Neutrophil (primary cell): ENCODE measurements around the gene POU3F3.

Experiments used
- H3K27ac ChIP-seq: fragments of 200-600 bp; sonication (generic); 2 replicates; pipeline ENCODE4 v1.5.1; 2016; ENCODE audit warnings: mild to moderate bottlenecking, moderate library complexity
- H3K27me3 ChIP-seq: fragments of 200-600 bp; sonication (generic); 2 replicates; pipeline ENCODE4 v1.6.0; 2016; ENCODE audit warnings: mild to moderate bottlenecking
- H3K36me3 ChIP-seq: fragments of 200-600 bp; sonication (generic); 2 replicates; pipeline ENCODE4 v1.5.1; 2017
- H3K4me1 ChIP-seq, 2 experiments: fragments of 200-600 bp in 1 of 2; sonication (generic) in 1 of 2; 1 replicate in 1 of 2; 2 replicates in 1 of 2; pipeline versions ENCODE4 v1.5.1 to v1.6.1; 2013 to 2016; ENCODE audit warnings: low read depth in 1 of 2, low read length in 1 of 2, mild to moderate bottlenecking in 1 of 2, moderate library complexity in 1 of 2; ENCODE audit not compliant: control insufficient read depth in 1 of 2, insufficient read depth in 1 of 2
- H3K4me3 ChIP-seq, 2 experiments: fragments of 200-600 bp in 1 of 2; sonication (generic) in 1 of 2; 1 replicate in 1 of 2; 2 replicates in 1 of 2; pipeline ENCODE4 v1.5.1; 2013 to 2016; ENCODE audit warnings: low read depth in 1 of 2, low read length in 1 of 2, mild to moderate bottlenecking in 1 of 2, moderate library complexity in 1 of 2
- H3K9me3 ChIP-seq: fragments of 200-600 bp; sonication (generic); 2 replicates; pipeline ENCODE4 v1.5.1; 2016
- CTCF ChIP-seq: fragments of 200-600 bp; sonication (generic); IDR thresholded peaks from 2 replicates; pipeline ENCODE4 v1.5.1; 2016; ENCODE audit warnings: antibody characterized with exemption

POU3F3 gene

GRCh38 chr2:104883357-104883756 is 29.4 kb downstream of the POU3F3 start:
- TF ChIP-seq CTCF = no peak

DNA sequence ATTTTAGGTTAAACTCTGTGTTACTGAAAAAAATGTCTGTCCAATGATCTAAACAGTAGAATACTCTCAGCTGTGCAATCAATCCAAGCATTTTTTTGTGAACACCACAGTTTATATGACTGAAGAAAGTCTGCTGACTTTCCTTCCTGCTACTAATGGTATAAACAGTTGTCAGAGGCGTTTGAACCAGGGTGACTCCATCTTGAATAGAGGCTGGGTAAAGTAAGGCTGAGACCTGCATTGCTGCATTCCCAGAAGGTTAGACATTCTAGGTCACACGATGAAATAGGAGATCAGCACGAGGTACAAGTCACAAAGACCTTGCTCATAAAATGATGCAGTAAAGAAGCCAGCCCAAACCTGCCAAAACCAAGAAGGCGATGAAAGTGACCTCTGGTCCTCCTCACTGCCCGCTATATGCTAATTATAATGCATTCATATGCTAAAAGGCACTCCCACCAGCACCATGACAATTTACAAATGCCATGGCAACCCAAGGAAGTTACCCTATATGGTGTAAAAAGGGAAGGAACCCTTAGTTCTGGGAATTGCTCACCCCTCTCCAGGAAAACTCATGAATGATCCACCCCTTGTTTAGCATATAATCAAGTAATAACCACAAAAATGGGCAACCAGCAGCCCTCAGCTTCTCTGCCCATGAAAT is 31.3 kb downstream of the POU3F3 start:
- no peak overlapping the region for H3K27ac ChIP-seq
- peaks cover 0 to 5% of the 10 kb centered on the region in 2 experiments for H3K4me1 ChIP-seq
- no peak for TF ChIP-seq CTCF

More at GRCh38 chr2:104883357-104883756, 29.4 kb downstream of the POU3F3 start:
- Histone ChIP-seq H3K36me3 (no peaks in the 10 kb centered on the region), H3K27me3 (peaks cover 62% of the 10 kb centered on the region), H3K4me1 (no peaks in the 10 kb centered on the region), H3K27ac (no peak overlapping the region), H3K4me3 (no peak overlapping the region), H3K9me3 (no peaks in the 10 kb centered on the region)

DNA sequence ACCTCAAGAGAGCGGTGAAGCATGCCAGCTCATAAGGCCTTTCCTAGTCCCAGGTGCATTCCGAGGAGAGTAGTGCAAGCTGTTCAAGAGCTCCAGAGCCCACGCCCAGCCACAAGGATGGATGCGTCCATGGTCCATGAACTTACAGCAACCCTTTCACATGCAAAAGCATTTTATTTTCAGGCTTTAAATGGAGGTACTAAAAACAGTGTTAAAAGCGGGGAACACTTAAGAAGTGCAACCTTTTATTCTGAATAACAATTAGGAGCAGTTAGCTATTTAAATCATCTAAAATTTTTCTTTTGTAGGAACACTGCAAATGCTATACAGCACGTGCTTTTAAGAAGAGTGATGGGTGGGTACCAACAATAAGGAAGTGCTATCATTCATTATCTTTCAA is 33.8 kb downstream of the POU3F3 start:
- Histone ChIP-seq H3K9me3 (no peaks in the 10 kb centered on the region), H3K27me3 (peaks cover 36% of the 10 kb centered on the region), H3K36me3 (no peaks in the 10 kb centered on the region), H3K4me1 (peaks cover 0 to 5% of the 10 kb centered on the region in 2 experiments), H3K27ac (no peak overlapping the region), H3K4me3 (no peak overlapping the region)
- no peak for TF ChIP-seq CTCF

More for the DNA sequence above, 31.3 kb downstream of the POU3F3 start:
- Histone ChIP-seq H3K27me3 (peaks cover 48% of the 10 kb centered on the region), H3K4me3 (no peak overlapping the region), H3K36me3 (no peaks in the 10 kb centered on the region), H3K9me3 (no peaks in the 10 kb centered on the region)

- no peak overlapping the region for H3K4me3 ChIP-seq
- peaks cover 0 to 5% of the 10 kb centered on the region in 2 experiments for H3K4me1 ChIP-seq
- peaks cover 29% of the 10 kb centered on the region for H3K27me3 ChIP-seq
- H3K9me3 ChIP-seq = no peaks in the 10 kb centered on the region
- H3K27ac ChIP-seq = no peak overlapping the region
- TF ChIP-seq CTCF = no peak
- H3K36me3 ChIP-seq = no peaks in the 10 kb centered on the region
Observed at GRCh38 chr2:104888489-104889258, 34.8 kb downstream of the POU3F3 start.

GRCh38 chr2:104889291-104889959 is 35.5 kb downstream of the POU3F3 start:
- no peak for TF ChIP-seq CTCF
- H3K4me3 ChIP-seq = no peak overlapping the region
- peaks cover 0 to 5% of the 10 kb centered on the region in 2 experiments for H3K4me1 ChIP-seq
- H3K27me3 ChIP-seq = peaks cover 22% of the 10 kb centered on the region
- no peaks in the 10 kb centered on the region for H3K36me3 ChIP-seq
- no peaks in the 10 kb centered on the region for H3K9me3 ChIP-seq
- no peak overlapping the region for H3K27ac ChIP-seq
